NCI-H1436 (cell line): ENCODE results near the gene EMC6.

ENCODE experiments used
- DNase-seq: peaks from one replicate; lab custom pipeline; 2025; lab: John Stamatoyannopoulos, UW

EMC6 gene

DNA sequence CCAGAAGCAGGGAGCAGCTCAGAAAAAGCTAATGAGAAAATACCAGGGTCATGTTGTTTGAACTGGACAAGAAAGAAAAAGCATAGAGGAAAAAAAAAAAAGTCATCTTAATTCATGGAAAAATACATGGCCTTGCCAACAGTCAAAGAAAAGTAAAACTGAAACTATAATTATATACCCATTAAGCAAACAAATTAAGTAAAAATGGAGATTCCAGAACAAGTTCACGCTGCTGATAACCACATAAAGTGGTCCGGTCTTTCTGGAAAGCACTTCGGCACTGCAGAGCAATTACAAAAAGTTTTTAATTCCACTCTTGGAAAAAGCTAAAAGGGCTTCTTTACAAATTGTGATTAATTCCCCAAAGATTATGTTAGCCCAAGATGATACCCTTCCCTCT, 39.8 kb downstream of the EMC6 start:
- no peak for DNase-seq

DNA sequence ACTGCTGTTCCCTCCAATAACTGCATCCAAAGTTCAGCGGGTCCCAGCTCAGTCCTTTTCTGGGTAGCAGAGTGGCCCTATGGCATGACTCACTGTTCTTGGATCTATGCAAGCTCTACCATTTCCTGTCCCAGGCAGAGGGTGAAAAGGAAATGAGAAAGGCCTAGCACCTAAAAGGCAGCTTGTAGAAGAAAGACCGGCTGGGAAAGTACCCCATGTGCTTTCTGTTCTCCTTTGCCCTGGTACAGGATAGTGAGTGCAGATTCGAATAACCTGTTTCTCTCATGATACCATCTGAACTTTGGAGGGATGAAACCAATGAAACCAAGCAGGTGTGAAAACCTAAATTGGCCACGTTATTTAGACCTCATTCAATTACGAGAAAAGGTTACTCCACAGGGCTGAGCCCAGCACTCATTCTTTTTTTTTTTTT, 42.4 kb downstream of the EMC6 start:
- DNase-seq = no peak

DNA sequence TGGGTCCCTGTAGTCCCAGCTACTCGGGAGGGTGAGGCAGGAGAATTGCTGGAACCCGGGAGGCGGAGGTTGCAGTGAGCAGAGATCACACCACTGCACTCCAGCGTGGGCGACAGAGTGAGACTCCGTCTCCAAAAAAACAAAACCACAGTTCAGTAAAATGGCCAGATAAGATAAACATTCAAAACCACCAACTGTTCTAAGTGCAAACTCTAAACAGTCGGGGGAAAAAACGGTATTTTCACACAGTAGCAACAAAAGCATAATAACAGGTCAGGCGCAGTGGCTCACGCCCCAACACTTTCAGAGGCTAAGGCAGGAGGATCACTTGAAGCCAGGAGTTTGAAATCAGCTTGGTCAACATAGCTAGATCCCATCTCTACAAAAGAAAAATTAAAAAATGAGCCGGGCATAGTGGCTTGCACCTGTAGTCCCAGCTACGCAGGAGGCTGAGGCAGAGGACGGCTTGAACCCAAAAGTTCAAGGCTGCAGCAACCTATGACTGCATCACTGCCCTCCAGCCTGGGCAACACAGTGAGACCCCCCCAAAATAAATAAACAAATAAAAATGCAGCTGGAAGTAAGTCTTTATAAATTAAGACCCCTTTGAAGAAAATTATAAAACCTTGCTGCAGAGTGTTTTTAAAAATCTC, 44.3 kb downstream of the EMC6 start:
- no peak for DNase-seq

DNA sequence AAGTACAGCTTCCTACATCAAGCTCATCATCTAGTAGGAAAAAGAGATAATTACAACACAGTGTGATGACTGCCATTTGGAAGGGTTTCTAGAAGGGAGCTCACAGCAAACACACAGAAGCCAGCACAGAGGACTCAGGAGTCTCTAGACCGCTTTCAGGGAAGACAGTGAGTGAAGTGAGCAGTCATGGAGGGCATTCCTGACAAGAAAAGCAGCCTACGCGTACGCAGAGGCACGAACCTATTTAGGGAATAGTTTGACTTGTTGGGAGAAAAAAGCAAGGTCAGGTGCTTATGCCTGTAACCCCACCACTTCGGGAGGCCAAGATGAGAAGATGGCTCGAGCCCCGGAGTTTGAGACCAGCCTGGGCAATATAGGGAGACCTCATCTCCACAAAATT, 46.7 kb downstream of the EMC6 start:
- no peak for DNase-seq

DNA sequence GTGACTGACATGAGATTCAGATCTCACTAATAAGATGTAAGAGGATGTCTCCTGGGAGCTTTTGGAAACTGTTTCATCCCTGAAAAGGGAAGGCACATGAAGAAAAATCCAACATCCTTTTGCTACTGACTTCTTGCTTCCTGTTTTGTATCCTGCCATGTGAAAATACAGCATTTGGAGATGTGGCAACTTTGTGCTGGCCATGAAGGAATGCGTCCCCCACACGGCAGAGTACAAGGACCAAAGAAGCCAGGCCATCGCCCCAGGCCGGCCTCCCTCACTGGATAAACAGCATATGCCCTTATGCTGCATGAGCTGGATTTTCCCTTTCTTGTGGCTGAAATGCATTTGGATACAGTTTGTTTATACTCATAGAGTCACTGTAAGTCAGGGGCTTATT, 49.6 kb downstream of the EMC6 start:
- no peak for DNase-seq

DNA sequence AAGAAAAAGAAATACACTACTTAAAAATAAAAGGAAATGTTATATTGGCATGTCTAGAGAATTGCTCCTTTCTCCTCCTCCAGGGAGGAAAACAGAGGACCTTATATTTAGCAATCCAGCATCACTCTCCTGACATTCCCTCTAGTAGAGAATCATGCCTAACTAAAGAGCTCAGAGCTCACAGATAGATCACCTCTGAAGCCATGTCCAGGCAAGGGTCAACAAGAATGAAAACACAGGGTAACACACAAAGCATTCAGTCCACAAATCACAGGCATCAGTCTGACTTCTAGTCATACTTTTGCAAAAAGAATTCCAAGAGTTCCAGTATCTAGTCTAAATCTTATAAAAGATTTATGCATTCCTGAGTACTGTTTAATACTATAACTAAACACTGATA, 50.7 kb downstream of the EMC6 start:
- no peak for DNase-seq
